ENCODE measurements around the gene LRP1B. TPM values are rescaled to one million over a fixed set of nuclear protein-coding genes. Genes with fewer than 3 reads are reported as not detected.

Gene LRP1B
- polyA plus RNA-seq, 2 of the 4 experiments (the other 2 are of a cell fraction) = 0.03 TPM; not detected in 1

DNA sequence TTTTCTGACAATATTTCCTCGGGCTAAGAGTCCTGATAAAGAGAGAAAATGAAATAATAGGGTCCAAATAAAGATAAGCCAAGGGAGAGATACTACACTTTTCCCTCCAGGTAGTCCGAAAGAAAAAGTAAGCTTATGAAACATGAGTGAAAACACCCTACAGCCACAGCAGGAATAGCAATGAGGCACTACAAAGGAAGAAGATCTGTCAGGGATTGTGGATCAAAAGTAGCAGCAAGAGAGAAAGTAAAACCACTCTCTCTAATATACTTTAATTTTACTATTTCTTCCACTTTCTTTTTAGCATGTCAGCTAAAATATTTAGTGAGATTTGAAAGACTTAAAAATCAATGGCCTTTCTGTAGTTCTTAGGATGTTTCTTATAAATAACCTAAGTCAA lies 1601.8 kb downstream of the LRP1B start (continued):
- no peak for TF ChIP-seq FOSB (CRISPR knock-in tag; IDR thresholded peaks at IDR 0.05)
- TF ChIP-seq POLR2AphosphoS2 (conservative IDR thresholded peaks at IDR 0.05; ENCODE audit: low read length) = no peak
- no peak for TF ChIP-seq TFCP2L1 (CRISPR knock-in tag; IDR thresholded peaks at IDR 0.05)
- no peak for TF ChIP-seq KDM5A (IDR thresholded peaks at IDR 0.05)
- no peak for TF ChIP-seq KDM1A (IDR thresholded peaks at IDR 0.05; ENCODE audit: low read depth)
- TF ChIP-seq RAD21 (conservative IDR thresholded peaks at IDR 0.05 in 1 of 2, IDR thresholded peaks at IDR 0.05 in 1 of 2) = no peak
- no peak for TF ChIP-seq JUNB (IDR thresholded peaks at IDR 0.05)

DNA sequence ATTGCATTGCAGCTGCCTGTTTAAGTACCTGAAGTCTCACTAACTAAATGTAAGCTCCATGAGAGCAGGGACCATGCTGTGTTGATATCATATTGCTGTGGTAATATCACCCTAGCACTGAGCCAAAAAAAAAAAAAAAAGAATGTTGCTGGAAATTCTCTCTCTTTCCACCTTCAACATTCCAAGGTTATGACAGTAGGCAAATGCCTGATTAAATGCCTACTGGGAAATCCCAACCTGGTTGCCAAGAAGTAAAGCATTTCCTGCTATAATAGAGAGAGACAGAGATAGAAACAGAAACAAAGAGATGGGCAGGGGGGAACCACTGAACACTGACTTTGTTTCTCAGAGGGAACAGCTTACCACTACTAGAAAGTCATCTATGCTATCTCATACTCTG lies 1604.2 kb downstream of the LRP1B start:
- Histone ChIP-seq H3K27ac (no peak overlapping the region), H3K4me3 (no peak overlapping the region), H3K4me1 (0 out of 3 replicates have a peak, but pooled peaks cover 6% of the 10 kb centered on the region), H3K9me3 (no peaks in the 10 kb centered on the region), H3K4me2 (no peak overlapping the region)
- DNase-seq (ENCODE audit: low read depth in 1 of 2, low spot score in 1 of 2) (peak in 1 of 2 experiments; percentile 14), FAIRE-seq (no peak), ATAC-seq (no peak; a peak in 1 of 6 replicates)
- TF ChIP-seq RAD21 (conservative IDR thresholded peaks at IDR 0.05 in 1 of 2, IDR thresholded peaks at IDR 0.05 in 1 of 2) = no peak
- no peak for TF ChIP-seq HOXB5 (CRISPR knock-in tag; IDR thresholded peaks at IDR 0.05)
- no peak for TF ChIP-seq HEYL (CRISPR knock-in tag; IDR thresholded peaks at IDR 0.05)
- ChIA-PET POLR2A (no interaction called here), CTCF (no interaction called here)

DNA sequence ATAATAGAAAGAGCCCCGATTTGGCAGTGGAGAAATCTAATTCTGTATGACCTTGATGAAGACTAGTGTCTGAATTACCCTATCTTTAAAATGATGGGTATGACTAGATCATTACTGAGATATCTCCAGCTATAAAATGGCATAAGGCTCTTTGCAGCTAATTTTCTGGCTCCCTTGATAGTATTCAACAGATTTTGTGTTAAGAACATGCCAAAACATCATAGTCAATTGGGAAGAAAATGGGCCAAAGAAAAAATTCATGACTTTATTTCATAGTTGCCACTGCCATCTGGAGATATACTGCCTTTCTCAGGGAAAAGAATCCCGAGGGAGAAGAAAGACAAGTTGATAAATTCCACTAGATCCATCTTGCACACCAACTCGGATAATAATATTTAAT lies 1618.7 kb downstream of the LRP1B start:
- DNase-seq (ENCODE audit: low read depth in 1 of 2, low spot score in 1 of 2) (no peak), ATAC-seq (no peak), FAIRE-seq (no peak)
- Histone ChIP-seq H3K27ac (no peak overlapping the region), H3K4me1 (no peaks in the 10 kb centered on the region), H3K9me3 (no peaks in the 10 kb centered on the region), H3K4me2 (no peak overlapping the region), H3K4me3 (no peak overlapping the region)
- POLR2A ChIA-PET = no interaction called here
- CTCF ChIA-PET = no interaction called here
- no peak for TF ChIP-seq CHD2 (IDR thresholded peaks at IDR 0.05; ENCODE audit: low read length, partially characterized antibody)
- 23% methylated on average over 3 of the region's 3 CpGs for WGBS (ENCODE audit: missing lambda C conversion rate)

DNA sequence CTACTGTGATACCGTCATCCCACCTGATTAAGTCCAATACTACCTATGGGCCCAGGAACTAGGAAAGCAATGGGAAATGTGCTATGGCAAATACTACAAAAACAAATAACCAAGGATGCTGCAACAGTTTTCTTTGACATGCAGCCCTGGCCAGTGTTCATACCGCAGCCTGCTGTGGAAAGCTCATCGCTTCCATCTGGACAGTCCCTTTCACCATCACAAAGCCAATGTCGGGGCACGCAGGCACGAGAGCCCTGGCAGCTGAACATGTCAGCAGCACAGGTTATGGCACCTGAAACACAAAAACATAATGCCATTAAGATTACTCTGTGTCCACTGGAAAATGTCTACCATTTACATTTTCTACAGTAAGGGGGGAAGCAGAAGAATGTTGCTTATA lies 1621.1 kb downstream of the LRP1B start:
- Histone ChIP-seq H3K4me3 (no peak overlapping the region), H3K4me1 (0 out of 3 replicates have a peak, but pooled peaks cover 4% of the 10 kb centered on the region), H3K9me3 (no peaks in the 10 kb centered on the region), H3K4me2 (no peak overlapping the region), H3K27ac (no peak overlapping the region)
- ChIA-PET POLR2A (no interaction called here), CTCF (no interaction called here)
- WGBS (ENCODE audit: missing lambda C conversion rate) = 91% methylated on average over 6 of the region's 6 CpGs
- TF ChIP-seq, protein P1, sequence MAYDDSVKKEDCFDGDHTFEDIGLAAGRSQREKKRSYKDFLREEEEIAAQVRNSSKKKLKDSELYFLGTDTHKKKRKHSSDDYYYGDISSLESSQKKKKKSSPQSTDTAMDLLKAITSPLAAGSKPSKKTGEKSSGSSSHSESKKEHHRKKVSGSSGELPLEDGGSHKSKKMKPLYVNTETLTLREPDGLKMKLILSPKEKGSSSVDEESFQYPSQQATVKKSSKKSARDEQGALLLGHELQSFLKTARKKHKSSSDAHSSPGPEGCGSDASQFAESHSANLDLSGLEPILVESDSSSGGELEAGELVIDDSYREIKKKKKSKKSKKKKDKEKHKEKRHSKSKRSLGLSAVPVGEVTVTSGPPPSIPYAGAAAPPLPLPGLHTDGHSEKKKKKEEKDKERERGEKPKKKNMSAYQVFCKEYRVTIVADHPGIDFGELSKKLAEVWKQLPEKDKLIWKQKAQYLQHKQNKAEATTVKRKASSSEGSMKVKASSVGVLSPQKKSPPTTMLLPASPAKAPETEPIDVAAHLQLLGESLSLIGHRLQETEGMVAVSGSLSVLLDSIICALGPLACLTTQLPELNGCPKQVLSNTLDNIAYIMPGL (CRISPR knock-in tag; IDR thresholded peaks at IDR 0.05; ENCODE audit: borderline replicate concordance) = no peak
- TF ChIP-seq NFE2L2 (conservative IDR thresholded peaks at IDR 0.05; ENCODE audit: low read length) = no peak
- no peak for TF ChIP-seq ZSCAN20 (CRISPR knock-in tag; IDR thresholded peaks at IDR 0.05)
- no peak for TF ChIP-seq FOXS1 (CRISPR knock-in tag; IDR thresholded peaks at IDR 0.05)
- no peak for TF ChIP-seq POLR2AphosphoS2 (conservative IDR thresholded peaks at IDR 0.05; ENCODE audit: low read length)
- TF ChIP-seq, protein P2, sequence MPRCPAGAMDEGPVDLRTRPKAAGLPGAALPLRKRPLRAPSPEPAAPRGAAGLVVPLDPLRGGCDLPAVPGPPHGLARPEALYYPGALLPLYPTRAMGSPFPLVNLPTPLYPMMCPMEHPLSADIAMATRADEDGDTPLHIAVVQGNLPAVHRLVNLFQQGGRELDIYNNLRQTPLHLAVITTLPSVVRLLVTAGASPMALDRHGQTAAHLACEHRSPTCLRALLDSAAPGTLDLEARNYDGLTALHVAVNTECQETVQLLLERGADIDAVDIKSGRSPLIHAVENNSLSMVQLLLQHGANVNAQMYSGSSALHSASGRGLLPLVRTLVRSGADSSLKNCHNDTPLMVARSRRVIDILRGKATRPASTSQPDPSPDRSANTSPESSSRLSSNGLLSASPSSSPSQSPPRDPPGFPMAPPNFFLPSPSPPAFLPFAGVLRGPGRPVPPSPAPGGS (IDR thresholded peaks at IDR 0.05) = no peak
- no peak for TF ChIP-seq ZNF302 (CRISPR knock-in tag; IDR thresholded peaks at IDR 0.05)
- no peak for TF ChIP-seq EHF (CRISPR knock-in tag; IDR thresholded peaks at IDR 0.05)
- FAIRE-seq (no peak), DNase-seq (ENCODE audit: low read depth in 1 of 2, low spot score in 1 of 2) (no peak), ATAC-seq (no peak)

DNA sequence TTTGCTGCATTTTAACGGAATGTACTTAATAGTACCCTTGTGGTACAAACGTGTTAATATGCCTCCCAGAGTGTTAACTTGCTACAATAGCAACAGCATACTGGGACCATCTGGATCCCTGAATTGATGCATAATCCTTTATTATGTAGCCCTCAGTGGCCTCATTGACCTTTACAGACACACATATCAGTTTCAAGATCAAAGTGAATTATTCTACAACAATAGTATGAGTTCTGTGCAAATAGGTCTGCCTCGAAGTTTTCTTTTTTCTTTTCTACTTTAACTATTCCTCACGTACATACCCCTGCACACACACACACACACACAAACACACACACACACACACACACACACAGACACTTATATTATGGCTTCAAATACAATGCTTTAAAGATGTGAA lies 1622.1 kb downstream of the LRP1B start:
- DNase-seq (ENCODE audit: low read depth in 1 of 2, low spot score in 1 of 2) = no peak
- Histone ChIP-seq H3K4me3 (no peak overlapping the region), H3K4me2 (no peak overlapping the region), H3K9me3 (no peaks in the 10 kb centered on the region), H3K27ac (no peak overlapping the region), H3K4me1 (0 out of 3 replicates have a peak, but pooled peaks cover 4% of the 10 kb centered on the region)
- CTCF ChIA-PET = no interaction called here
- 46% methylated on average over 4 of the region's 4 CpGs for WGBS (ENCODE audit: missing lambda C conversion rate)
- POLR2A ChIA-PET = no interaction called here
- no peak for FAIRE-seq
- no peak for ATAC-seq
- no peak for TF ChIP-seq JUNB (IDR thresholded peaks at IDR 0.05)
- no peak for TF ChIP-seq KDM5A (IDR thresholded peaks at IDR 0.05)
- no peak for TF ChIP-seq NPAS2 (CRISPR knock-in tag; IDR thresholded peaks at IDR 0.05; ENCODE audit: borderline replicate concordance)
- no peak for TF ChIP-seq HOXB5 (CRISPR knock-in tag; IDR thresholded peaks at IDR 0.05)
- TF ChIP-seq PHF8 (IDR thresholded peaks at IDR 0.05; ENCODE audit: borderline replicate concordance, low read depth) = no peak
- TF ChIP-seq FOXS1 (CRISPR knock-in tag; IDR thresholded peaks at IDR 0.05) = no peak
- TF ChIP-seq NR3C1 (IDR thresholded peaks at IDR 0.05) = no peak
- no peak for TF ChIP-seq FOSB (CRISPR knock-in tag; IDR thresholded peaks at IDR 0.05)
- TF ChIP-seq CHD4 (IDR thresholded peaks at IDR 0.05; ENCODE audit: borderline replicate concordance) = no peak
- TF ChIP-seq, protein P3, sequence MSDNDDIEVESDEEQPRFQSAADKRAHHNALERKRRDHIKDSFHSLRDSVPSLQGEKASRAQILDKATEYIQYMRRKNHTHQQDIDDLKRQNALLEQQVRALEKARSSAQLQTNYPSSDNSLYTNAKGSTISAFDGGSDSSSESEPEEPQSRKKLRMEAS (IDR thresholded peaks at IDR 0.05) = no peak
- TF ChIP-seq, protein P4, sequence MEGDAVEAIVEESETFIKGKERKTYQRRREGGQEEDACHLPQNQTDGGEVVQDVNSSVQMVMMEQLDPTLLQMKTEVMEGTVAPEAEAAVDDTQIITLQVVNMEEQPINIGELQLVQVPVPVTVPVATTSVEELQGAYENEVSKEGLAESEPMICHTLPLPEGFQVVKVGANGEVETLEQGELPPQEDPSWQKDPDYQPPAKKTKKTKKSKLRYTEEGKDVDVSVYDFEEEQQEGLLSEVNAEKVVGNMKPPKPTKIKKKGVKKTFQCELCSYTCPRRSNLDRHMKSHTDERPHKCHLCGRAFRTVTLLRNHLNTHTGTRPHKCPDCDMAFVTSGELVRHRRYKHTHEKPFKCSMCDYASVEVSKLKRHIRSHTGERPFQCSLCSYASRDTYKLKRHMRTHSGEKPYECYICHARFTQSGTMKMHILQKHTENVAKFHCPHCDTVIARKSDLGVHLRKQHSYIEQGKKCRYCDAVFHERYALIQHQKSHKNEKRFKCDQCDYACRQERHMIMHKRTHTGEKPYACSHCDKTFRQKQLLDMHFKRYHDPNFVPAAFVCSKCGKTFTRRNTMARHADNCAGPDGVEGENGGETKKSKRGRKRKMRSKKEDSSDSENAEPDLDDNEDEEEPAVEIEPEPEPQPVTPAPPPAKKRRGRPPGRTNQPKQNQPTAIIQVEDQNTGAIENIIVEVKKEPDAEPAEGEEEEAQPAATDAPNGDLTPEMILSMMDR (IDR thresholded peaks at IDR 0.05) = no peak
- TF ChIP-seq, protein P5, sequence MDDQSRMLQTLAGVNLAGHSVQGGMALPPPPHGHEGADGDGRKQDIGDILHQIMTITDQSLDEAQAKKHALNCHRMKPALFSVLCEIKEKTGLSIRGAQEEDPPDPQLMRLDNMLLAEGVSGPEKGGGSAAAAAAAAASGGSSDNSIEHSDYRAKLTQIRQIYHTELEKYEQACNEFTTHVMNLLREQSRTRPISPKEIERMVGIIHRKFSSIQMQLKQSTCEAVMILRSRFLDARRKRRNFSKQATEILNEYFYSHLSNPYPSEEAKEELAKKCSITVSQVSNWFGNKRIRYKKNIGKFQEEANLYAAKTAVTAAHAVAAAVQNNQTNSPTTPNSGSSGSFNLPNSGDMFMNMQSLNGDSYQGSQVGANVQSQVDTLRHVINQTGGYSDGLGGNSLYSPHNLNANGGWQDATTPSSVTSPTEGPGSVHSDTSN (IDR thresholded peaks at IDR 0.05) = no peak

Measured in A549 (cell line).